GM10847 (cell line): ENCODE results near the gene RERE.

ENCODE experiments used
- POLR2A ChIP-seq: IDR thresholded peaks from 2 replicates; pipeline ENCODE4 v1.6.1; 2011; ENCODE audit not compliant: insufficient read length; ENCODE audit errors: extremely low read depth

Gene RERE

DNA sequence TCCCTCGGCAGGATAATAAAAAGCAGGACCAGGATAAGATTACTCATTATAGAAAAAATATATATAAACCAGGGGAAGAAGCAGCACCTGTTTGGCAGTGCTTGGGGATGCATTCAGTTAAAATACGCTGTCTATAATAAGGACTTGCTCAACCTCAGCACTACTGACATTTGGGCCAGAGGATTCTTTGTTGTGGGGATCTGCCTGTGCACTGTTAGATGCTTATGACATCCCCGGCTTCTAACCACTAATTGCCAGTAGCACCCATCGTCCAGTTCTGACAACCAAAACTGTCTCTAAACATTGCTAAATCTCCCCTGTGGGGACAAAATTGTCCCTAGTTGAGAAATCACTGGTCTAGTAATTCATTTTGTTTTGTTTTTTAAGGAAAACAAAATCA, 257.4 kb downstream of the RERE start:
- TF ChIP-seq POLR2A: no peak

- TF ChIP-seq POLR2A: no peak
Observed at GRCh38 chr1:8555582-8555981, 261.9 kb downstream of the RERE start.

- TF ChIP-seq POLR2A: no peak
Observed at GRCh38 chr1:8554956-8555534, 262.4 kb downstream of the RERE start.

- TF ChIP-seq POLR2A: no peak
Observed at GRCh38 chr1:8552820-8553397, 264.5 kb downstream of the RERE start.

GRCh38 chr1:8551613-8552489, 265.6 kb downstream of the RERE start:
- TF ChIP-seq POLR2A: no peak

GRCh38 chr1:8551057-8551456, 266.4 kb downstream of the RERE start:
- TF ChIP-seq POLR2A: no peak

GRCh38 chr1:8547791-8548190, 269.6 kb downstream of the RERE start:
- TF ChIP-seq POLR2A: no peak

- TF ChIP-seq POLR2A: no peak
Observed at GRCh38 chr1:8545078-8545477, 272.4 kb downstream of the RERE start.

DNA sequence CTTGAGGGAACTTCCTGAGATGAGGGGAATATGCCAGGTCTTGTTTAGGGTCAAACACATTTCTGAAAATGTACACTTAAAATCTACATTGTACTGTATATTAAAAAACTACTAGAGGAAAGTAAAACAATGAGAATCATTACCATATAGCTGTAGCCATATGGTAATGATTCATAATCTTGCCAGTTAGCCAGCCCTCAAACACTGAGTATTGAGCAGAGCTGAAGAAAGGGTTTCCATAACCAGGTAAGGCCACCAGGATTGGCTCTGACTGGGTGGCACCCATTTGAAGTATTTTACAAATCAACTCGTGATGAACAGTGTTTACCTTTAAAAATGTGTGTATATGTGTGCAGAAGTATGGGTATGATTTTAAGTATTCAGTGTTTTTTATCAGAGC, 272.8 kb downstream of the RERE start:
- TF ChIP-seq POLR2A: no peak

DNA sequence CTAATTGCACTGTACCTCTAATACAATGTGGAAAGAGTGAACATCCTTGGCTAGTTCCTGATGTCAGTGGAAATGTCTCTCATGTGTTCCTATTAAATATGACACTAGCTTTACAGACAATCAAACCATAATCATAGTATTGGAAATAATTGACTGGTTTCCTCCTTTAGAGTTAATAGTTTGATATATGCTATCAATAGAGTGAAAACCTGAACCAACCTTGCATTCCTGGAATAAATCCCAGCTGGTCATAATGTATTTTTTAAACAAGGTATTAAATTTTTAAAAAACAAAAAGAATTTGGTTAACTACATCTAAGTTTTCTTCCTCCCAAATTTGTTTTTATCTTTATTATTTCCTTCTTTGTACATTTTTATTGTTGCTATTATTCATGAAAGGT, 273.5 kb downstream of the RERE start:
- no peak for TF ChIP-seq POLR2A

- no peak for TF ChIP-seq POLR2A
Observed at GRCh38 chr1:8541961-8542521, 275.4 kb downstream of the RERE start.

GRCh38 chr1:8540971-8541370, 276.5 kb downstream of the RERE start:
- no peak for TF ChIP-seq POLR2A

DNA sequence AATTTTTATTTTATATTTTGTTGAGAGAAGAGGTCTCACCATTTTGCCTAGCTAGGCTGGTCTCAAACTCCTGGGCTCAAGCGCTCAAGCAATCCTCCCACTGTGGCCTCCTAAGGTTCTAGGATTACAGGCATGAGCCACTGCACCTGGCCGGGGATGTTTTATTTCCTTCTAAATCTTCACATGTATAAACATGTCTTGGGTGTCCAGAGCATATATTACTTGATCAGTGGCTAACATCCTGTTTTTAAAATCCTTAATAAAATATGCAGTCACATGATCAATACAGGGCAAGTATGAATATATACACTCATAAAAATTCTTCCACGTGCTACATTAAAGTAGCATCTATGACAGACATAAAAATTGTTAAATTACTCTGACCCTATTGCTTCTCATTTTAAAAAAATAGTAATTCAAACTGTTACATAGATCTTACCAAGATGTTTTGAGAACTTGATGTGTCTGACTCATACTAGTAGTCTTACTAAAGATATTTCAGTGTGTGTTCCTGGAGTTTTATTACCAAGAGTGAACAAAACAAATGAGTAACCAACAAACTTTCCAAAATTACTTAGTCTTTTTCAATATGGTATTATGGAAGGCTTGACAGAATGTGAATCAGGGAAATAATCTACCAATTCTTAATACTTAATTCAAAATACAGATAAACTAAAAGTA, 277.0 kb downstream of the RERE start:
- TF ChIP-seq POLR2A: no peak

DNA sequence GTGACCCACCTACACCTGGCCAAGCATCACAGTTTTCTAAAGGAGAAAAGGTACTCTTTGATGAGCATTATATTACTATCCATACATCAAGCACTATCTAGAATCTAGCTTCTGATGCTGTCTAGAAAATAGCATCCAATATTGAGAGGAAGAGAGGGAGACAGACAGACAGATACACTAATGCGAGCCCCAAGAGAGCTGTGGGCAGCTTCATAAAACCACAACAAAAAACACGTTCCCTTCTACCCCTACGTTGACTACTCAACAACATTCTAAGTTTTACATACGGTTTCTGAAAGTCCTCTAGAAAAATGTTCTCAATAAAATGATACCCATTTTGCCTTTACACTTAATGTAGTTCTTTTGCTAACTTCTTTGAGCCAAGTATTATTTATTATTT, 277.8 kb downstream of the RERE start:
- TF ChIP-seq POLR2A: no peak

- no peak for TF ChIP-seq POLR2A
Observed at GRCh38 chr1:8538502-8538901, 278.9 kb downstream of the RERE start.
